NCI-H345 treated with DMSO at 0.1 percent for 48 hours (cell line): ENCODE measurements around the gene IDUA.
"Not testable (repeated sequence)": the region's sequence is repeated elsewhere in the genome, so short reads cannot be mapped to it uniquely, and the experiment has no call there.

ENCODE experiments used
- DNase-seq: peaks from one replicate; lab custom pipeline; 2025; ENCODE audit not compliant: unreplicated experiment; lab: John Stamatoyannopoulos, UW

Gene IDUA

DNA sequence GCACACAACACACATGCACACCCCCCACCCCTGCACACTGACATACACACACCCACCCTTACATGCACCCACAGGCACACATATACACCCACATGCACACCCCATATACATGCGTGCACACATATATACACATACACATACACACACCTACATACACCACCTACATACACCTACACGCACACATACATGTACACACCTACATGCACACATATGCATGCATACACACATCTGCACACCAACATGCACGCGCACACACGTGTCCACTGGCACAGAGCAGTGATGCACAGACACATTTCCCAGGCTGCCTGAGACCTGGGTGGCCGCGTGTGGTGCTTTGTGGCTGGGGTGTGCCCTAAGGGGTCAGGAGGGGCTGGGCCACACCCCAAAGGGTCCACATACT, 56.3 kb downstream of the IDUA start:
- DNase-seq = no peak

DNA sequence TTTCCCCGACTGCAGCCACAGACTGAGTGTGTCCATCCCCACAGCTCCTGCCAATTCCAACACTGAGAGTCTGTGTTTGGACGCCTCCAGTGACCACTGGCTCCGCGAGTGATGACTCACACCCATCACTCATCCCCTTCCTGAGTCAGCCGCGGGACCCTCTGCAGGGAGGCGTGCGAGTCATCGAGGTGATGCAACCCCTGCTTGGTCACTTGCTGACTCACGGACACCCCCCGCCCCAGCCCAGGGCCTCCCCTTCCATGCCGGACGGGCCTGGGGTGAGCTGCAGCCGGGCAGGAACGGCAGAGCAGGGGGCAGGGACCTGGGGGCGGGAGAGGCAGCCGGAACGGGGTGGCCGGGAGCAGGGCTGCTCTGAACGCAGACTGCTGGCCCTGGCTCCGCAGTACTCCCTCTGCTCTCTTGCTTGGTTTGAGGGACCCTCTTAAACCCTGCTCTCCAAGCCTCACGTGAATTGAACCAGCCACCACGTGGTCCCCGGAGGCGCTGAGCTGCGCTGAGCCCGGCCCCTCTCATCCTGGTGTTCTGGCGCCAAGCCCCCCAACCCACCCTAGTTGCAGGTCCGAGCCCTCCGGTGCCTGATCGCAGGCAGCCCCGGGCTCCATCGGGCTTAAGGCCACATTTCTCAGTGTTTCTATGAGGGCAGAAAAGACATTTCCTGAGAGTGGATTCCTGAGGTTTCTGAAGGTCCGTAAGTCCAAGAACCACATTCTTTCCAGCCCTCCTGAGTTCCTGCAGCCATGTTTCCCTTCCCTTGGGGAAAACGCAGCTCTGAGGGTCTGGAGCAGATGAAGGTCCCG, 57.0 kb downstream of the IDUA start:
- no peak for DNase-seq

DNA sequence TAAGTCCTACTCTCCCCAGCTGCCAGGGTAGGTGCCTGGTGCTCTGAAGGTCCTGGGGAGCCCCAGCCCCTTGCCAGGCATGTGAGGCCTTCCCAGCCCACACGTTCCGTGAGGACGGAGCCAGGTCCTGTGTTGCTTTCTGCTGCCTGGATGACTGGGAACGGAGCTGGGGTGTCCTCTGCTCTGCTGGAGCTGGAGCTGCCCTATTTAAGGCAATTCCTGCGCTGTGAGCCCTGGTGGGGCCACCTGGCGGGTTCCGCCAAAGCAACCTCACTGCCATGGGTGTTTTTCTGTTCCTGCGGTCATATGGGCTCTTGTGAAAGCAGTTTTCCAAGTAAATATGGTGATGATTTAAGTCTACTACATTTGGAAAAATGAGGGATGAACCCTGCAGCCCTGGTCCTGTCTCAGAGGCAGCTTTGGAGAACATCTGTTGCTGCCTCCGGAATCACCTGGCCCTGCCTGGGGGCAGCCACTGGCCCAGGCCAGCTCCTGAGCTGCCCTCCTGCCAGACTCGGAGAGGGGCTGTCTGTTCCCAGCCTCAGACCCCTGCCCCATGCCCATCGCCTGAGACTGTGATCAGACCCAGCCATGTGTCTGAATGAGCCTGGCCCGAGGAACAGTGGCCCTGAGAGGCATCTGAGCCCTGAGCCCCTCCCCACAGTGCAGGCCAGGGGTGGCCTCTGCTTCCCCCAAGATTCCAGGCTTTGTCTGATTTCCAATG, 57.8 kb downstream of the IDUA start:
- DNase-seq = no peak

DNA sequence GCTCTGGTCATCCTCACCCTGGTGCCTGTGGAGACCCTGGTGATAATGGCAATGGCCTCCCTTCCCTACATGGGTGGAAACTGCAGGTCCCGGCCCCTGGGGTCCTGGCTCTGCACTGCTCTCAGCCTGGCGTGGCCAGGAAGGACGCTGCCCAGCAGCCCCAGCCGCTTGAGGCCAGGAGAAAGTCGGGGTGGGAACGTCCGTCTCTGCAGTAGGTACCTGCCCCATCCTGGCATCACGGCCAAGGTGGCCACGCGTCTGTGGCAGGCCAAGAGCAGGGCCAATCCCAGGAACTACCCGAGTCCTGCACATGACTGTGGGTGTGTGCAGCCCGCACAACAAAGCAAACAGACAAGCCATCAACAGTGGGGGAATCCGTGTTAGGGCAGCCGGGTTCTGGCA, 58.4 kb downstream of the IDUA start:
- DNase-seq = no peak

DNA sequence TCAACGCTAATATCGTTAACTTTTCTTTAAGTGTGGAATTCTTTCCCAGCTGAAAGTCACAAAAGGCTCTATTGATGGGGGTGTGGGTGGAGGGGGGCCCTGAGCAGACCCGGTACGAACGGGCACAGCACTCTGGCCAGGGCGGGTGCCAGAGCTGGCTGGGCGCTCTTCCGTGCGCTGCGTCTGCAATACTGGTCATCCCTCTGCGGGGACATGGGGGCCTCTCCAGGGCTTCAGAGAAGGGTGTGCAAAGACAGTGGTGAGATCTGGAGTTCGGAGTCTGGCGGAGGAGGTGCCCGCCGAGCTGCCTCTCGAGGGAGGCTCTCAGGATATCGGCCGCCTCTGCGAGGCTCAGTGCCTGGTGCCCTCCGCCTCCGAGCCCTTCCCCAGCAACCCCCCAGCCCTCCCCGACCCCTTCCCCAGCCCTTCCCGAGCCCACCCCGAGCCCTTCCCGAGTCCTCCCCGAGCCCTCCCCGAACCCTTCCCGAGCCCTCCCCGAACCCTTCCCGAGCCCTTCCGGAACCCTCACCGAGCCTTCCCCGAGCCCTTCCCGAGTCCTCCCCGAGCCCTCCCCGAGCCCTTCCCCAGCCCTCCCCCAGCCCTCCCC, 58.9 kb downstream of the IDUA start:
- DNase-seq = no peak

DNA sequence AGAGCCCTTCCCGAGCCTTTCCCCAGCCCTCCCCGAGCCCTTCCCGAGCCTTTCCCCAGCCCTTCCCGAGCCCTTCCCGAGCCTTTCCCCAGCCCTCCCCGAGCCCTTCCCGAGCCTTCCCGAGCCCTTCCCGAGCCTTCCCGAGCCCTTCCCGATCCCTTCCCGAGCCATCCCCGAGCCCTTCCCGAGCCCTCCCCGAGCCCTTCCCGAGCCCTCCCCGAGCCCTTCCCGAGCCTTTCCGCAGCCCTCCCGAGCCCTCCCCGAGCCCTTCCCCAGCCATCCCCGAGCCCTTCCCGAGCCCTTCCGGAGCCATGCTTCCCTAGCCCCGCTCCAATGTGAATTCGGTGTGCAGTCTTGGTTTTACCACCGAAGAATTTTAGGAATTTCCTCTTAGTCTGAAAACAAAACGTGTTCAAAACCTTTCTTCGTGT, 59.8 kb downstream of the IDUA start:
- not testable (repeated sequence) for DNase-seq

DNA sequence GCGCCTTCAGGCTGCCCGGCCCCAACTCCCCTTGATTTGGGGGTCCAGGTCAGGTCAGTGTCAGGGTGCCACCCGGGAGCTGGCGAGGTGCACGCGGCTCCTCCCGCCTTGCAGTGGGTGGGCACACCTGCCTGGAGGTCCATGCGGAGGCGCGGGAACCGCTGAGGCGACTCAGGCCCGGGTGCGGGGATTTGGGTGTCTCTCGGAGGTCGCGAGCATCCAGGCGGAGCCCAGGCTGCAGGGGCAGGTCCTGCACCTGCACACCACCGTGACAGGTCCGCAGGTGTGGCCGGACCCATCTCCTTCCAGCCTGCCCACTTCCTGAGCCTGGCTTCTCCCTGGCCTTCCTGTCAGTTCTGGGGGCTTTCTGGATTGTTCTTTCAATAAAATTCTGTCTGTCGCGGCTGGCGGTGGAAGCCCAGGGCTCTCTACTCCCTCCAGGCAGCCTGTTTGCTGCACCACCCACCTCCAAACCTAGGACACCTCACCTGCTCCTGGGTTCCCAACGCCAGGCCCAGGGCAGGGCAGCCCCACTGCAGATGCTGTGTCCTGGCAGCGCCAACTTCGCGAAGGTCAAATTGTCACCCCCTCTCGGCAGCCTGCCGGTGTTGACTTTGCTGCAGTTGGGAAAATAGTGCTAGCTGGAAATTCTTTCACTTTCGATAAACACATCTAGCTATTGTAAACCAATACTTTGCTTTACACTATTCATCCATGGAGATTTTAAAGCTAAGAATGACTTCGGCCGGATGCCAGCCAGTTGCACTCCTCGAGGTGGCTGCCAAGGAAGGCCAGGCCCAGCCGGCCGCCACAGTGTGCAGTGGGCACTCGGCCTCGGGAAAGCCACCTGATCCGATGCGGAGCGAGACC, 60.5 kb downstream of the IDUA start:
- DNase-seq = no peak

DNA sequence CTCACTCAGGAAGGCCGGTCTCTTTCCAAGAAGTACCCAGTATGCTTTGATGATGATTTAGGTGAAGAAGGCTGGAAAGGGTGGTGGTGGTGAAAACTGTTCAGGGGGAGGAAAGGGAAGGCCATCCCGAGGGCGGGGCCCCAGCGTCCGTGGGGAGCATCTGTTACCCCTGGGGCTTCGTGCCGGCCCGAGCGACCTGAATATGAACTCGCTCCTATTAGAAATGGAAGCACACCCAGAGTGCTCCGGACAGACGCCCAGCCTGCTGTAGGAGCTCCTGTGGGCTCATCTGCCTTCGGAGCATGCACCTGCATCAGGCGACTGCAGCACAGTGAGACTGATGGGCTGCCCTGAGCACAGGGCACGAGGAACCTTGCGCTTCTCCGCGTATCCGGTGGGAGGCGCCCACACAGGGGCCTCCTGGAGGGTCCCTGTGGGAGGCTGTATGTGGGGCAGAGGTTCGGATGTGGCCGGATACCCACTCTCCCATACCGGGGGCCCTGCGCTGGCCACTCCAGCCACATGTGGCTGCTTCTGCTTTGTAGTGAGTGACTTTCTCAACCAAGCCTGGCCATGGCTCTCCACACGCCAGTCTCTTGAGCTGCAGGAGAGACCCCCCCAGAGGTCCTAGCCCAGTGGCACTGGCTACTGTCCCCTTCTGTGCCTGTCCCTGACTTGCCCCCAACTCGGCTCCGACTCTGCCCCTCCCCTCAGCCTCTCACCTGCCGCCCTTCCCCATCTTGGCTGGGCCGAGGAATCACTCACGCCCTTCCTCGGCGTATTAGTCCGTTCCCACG, 61.3 kb downstream of the IDUA start:
- no peak for DNase-seq

DNA sequence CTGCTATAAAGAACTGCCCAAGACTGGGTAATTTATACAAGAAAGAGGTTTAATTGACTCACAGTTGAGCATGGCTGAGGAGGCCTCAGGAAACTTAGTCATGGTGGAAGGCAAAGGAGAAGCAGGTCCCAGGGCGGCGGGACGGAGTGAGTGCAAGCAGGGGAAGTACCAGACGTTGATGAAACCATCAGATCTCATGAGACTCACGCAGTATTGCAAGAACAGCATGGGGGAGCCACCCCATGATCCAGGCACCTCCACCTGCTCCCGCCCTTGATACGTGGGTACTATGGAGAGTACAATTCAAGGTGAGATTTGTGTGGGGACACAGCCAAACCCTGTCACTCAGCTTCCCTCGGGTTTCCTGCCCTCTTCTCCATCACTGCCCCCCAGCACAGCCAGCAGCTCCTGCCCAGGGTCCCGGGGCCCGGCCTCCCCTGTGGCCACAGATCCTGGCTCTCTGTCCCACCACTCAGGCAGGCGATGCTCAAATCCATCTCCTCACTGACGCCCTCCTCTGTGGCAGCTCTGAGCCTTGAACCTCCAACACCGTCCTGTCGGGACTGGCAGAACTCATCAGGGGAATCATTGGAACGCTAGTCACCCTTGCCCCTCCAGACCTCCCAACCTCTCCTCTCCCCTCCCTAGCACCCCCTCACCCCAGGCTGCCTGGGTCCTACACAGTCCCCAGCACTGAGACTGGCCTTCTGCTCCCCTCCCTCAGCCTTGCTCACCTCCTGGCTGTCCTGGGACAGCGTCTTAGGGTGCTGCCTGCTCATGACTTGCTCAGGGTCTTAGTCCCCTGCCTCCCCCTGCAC, 62.1 kb downstream of the IDUA start:
- no peak for DNase-seq

DNA sequence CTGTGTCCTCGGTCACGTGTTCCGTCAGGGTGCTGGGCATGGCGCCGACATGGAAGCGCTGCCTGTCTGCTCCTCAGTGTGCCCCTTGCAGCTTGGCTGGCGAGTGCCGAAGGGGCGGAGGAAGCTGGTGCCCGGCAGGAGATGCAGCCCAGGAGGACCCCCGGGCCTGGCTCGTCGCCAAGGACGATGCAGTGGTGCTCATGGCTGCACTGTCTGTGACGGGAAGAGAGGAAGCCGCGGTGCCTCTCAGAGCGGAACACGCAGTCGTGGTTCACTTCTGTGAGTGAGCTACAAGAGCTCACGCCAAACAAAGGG, 62.7 kb downstream of the IDUA start:
- DNase-seq = no peak

DNA sequence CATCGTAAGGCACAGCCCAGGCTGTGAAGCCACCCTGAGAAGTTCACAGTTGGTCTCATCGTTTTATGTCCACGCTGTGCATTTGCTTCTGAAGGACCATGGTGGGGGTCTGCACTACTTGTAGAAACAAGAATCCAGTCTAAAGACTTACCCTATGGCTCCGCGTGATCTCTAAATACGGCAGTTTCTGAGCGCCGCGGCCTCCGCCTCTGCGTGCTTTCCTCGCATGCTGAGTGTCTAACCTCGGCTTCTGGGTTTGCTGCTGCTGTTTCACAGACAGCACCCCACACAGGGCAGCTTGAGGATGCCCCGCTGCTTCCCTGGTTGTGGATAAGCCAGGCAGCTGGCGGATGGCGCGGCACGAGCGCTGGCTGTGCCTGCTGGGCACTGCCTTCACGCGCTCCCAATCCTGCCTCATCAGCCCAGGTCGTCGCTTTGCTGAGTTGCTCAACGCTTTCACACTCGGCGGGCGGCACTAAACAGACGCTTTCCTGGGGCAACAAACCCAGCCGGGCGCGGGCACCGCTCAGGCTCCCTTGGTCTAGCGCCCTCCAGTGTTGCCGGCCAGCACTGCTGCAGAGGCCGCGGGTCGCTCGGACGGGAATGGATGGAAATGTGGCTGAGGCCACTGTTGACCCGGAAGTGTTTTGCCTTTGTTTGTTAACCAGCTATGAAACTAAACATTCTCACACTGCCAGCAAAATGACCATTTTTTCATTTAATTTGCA, 63.8 kb downstream of the IDUA start:
- no peak for DNase-seq

DNA sequence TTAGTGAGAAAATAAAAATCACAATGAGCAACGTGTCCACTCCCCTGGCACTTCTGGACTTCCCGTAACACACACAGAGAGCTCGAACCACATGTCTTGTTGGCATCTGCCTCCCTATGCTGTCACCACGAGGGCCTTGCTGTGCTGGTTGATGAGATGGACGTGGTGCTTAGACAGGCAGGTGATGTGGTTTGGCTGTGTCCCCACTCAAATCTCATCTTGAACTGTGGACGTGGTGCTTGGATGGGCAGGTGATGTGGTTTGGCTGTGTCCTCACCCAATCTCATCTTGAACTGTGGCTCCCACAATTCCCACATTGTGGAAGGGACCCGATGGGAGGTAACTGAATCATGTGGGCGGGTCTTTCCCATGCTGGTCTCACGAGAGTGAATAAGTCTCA, 64.6 kb downstream of the IDUA start:
- no peak for DNase-seq

DNA sequence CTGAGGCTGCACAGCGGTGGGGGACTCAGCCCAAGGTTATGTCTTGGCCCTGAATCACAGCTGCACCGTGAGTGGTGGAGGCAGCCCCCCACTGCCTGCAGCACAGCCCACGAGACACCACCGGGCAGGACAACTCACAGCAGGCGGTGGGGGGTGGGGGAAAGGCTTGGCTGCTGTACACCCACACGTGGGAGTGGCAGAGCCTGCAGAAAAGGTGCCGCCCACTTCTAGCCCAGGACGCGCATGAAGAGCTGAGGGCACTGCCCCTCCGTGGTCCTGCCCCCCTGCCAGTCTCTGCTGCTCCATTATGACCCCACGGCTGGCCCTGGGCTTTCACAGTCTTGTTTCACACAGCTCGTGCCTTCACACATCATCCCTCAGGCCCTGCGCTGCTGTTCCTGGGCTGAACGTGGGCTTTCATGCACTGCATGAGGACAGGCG, 65.4 kb downstream of the IDUA start:
- no peak for DNase-seq

DNA sequence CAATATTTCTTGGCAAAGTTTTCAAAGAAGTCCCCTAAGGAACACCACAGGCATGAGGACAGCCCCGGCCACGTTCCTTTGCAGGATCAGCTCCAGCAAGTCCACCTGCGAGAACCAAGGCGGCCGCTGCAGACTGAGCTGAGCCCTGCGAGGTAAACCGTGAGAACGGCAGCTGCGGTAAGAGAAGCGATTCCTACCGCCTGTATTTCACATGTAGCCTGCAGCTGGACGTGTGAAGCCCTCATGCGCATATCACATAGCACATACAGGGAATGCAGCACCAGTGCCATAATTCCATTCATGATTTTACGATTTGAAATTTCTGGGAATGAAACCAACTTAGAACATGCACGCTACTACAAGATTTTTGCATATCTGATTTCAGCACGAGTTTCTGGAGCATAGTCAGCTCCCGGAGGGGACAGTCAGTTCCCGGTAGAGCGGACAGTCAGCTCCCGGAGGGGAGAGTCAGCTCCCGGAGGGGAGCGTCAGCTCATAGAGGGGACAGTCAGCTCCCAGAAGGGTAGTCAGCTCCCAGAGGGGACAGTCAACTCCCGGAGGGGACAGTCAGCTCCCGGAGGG, 66.3 kb downstream of the IDUA start:
- no peak for DNase-seq

DNA sequence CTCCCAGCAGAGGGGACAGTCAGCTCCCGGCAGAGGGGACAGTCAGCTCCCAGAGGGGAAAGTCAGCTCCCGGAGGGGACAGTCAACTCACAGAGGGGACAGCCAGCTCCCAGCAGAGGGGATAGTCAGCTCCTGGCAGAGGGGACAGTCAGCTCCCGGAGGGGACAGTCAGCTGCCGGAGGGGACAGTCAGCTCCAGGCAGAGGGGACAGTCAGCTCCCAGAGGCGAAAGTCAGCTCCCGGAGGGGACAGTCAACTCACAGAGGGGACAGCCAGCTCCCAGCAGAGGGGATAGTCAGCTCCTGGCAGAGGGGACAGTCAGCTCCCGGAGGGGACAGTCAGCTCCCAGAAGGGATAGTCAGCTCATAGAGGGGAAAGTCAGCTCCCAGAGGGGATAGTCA, 67.0 kb downstream of the IDUA start:
- DNase-seq = not testable (repeated sequence)
